NCI-H510A treated with DMSO at 0.1 percent for 48 hours (cell line): Measurements from ENCODE around the gene NFKBIZ.
"Not testable (repeated sequence)": the region's sequence is repeated elsewhere in the genome, so short reads cannot be mapped to it uniquely, and the experiment has no call there.

Experiments
- DNase-seq: peaks from one replicate; lab custom pipeline; 2025; lab: John Stamatoyannopoulos, UW

Gene NFKBIZ

GRCh38 chr3:101873619-101874018 is 24.3 kb downstream of the NFKBIZ start:
- DNase-seq = no peak

DNA sequence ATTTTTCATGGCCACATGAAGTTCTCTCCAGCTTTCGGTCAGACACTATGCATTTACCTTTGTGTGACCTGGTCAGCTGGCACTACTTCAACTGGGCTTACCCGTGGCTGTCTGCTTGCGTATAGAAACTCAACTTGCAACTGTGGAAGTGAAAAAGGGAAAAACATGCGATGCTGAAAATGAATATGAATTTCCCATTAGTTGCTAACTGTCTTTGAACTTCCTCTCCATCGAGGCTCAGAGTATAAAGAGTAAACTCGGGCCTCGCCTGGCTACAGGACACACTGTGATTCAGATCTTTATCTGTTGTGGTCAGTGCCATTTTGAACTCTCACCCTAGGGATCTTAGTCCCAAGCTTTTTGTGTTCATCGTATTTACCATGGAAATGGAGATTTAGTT is 26.8 kb downstream of the NFKBIZ start:
- no peak for DNase-seq

GRCh38 chr3:101878589-101878988 is 29.3 kb downstream of the NFKBIZ start:
- peak; percentile 12 for DNase-seq

GRCh38 chr3:101879102-101879501 is 29.8 kb downstream of the NFKBIZ start:
- peak; percentile 14 for DNase-seq

GRCh38 chr3:101879623-101880284 is 30.4 kb downstream of the NFKBIZ start:
- no peak for DNase-seq

- no peak for DNase-seq
Measured at GRCh38 chr3:101884776-101885175, 35.5 kb downstream of the NFKBIZ start.

DNA sequence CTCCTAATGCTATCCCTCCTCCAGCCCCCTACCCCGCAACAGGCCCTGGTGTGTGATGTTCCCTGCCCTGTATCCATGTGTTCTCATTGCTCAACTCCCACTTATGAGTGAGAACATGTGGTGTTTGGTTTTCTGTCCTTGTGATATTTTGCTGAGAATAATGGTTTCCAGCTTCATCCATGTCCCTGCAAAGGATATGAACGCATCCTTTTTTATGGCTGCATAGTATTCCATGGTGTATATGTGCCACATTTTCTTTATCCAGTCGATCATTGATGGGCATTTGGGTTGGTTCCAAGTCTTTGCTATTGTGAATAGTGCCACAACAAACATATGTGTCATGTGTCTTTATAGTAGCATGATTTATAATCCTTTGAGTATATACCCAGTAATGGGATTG is 36.3 kb downstream of the NFKBIZ start:
- DNase-seq = not testable (repeated sequence)

- no peak for DNase-seq
Measured at GRCh38 chr3:101886626-101887025, 37.3 kb downstream of the NFKBIZ start.

DNA sequence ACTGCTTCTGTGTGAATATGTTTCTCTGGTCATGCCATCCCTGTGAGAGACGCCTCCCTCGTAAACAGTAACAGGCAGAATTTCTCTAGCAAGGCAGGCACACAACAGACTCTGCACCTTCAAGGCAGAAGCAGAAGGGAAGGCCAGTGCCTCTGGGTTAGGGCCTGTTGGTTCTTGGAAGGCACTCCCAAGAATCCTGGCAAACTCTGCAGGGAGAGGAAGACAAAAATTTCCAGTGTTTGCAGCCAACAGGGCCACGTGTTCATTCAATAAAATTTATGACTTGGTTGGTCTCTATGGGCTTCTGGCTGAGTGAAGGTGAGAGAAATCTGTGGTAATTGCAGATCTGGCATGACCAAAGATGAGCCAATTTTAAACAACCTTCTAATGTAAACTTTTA is 39.3 kb downstream of the NFKBIZ start:
- DNase-seq = no peak

- DNase-seq = no peak
Measured at GRCh38 chr3:101890716-101891115, 41.4 kb downstream of the NFKBIZ start.

DNA sequence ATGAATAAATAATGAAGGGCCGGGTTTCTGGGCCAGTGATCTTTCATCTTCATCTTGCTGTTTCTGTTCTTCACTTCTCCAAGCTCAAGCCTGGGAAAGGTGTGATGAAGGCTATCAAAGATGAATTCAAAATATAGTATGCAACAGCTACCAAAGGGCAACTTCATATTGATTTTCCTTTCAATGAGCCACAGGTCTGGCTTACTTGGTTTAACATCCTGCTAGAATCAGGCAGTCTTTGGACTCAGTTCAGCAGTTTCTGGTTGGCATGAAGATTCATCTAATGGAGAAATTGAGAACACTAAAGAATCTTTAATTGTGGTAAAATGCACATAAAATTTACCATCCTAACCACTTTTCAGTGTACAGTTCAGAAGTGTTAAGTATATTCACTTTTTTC is 43.3 kb downstream of the NFKBIZ start:
- no peak for DNase-seq

DNA sequence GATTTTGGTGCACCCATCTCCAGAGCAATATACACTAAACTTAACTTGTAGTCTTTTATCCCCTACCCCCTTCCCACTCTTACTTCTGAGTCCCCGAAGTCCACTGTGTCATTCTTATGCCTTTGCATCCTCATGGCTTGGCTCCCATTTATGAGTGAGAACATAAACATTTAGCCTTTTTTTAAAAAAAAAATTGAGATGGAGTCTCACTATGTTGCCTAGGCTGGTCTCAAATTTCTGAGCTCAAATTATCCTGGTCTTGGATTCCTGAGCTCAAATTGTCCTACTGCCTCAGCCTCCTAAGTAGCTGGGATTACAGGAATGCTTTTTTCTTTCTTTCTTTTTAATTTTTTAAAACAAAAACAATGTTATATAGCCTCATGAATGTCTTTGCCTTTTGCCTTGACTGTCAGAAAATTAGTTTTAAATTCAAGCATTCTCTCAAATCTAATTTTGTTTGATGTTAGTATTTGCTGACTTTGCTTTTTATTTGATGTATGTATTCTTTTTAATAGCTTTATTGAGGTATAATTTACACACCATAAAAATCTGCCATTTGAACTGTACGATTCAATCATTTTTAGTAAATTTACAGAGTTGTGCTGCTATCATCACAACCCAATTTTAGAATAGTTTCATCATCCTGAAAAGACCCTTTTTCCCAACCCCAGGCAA is 46.9 kb downstream of the NFKBIZ start:
- no peak for DNase-seq

DNA sequence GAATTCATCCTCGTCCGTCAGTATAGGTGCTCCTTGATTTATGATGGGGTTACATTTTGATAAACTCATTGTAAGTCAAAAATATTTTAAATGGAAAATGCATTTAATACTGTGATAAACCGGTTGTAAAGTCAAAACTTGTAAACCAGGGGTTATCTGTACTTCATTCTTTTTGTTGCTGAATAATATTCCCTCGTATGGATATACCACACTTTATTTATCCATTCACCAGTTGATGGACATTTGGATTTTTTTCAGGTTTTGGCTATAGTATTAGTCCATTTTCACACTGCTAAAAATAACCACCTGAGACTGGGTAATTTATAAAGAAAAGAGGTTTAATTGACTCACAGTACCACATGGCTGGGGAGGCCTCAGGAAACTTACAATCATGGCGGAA is 47.7 kb downstream of the NFKBIZ start:
- DNase-seq = no peak

DNA sequence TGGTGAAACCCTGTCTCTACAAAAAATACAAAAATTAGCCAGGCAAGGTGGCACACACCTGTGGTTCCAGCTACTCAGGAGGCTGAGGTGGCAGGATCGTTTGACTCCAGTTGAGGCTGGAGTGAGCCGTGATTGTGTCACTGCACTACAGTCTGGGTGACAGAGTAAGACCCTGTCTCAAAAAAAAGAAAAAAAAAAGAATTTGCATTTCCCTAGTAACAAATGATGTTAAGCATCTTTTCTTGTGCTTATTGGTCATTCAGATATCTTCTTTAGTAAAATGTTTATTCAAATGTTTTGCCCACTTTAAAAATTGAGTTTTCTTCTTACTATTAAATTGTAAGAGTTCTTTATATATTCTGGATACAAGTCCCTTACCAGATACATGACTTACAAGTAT is 48.7 kb downstream of the NFKBIZ start:
- no peak for DNase-seq

DNA sequence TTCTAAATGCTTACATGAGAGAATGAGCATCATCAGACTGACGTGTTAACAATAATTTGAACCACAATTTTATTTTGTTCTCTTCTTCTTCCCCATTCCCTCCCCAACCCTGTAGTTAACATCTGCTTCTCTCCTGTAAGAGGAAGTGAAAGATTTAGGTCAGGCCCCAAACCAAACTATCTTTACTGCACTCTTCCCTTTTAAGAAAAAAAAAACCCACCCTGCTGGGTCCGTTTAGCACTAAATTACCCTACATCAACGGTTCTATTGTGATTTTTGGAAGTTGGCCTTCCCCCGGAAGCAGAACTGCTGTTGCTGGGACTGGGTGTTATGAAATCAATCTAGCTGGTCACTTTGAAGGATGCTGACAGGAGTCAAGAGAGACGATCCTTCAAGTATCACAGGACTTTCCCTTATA is 49.4 kb downstream of the NFKBIZ start:
- no peak for DNase-seq

DNA sequence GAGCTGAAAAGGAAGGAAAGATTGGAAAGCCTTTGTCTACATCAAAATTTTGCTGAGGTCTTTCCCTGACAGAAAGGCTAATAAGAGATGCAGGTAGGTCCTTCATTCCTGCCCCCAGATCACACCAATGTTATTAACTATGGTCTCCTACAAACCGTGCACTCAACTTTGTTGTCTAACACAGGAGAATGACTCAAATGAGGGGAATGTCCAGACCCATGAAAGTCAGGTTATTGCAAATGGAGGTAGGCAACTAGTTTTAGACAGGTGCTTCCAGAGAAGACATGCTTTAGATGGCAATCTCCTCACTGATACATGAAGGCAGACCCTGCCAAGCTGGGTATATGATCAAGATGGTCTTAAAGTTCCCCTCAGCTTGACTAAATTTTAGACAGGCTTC is 51.0 kb downstream of the NFKBIZ start:
- DNase-seq = no peak

DNA sequence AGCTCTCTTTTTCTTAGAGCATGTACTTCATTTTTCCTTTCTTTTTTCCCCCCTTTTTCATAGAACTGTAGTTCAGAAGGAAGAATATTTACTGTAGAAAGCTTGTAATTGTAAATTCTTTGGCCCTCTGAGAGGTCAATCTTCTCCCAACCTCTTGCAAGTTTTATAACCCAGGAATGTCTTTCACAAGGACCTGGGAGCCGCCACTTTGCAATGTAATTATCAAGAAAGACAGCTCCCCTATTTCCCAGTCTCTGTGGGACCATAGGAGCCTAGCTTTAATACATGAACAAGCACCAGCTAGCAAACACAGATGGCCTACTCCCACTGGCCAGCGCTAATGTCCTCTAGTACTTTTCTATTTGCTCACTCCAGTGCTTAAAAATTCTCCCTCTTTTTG is 51.4 kb downstream of the NFKBIZ start:
- DNase-seq = no peak

DNA sequence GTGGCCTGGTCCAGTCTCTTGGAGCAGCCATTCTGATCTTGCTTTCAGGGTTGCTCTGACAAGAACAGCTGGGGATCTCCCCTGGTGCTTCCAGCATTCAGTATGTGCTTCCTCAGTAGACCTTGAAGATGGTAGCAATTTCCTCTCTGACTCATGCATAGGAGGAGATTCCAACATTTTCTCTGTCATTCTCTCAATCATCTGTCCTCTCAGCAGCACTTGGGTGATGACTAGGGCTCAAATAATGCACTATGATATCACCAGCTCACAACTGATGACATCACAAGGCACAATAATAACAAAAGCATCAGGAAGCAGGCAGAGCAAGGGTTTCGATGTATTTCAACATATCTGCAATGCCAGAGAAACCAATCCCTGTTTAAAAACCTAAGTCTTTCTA is 52.7 kb downstream of the NFKBIZ start:
- DNase-seq = no peak

- DNase-seq = no peak
Measured at GRCh38 chr3:101903451-101903871, 54.1 kb downstream of the NFKBIZ start.

DNA sequence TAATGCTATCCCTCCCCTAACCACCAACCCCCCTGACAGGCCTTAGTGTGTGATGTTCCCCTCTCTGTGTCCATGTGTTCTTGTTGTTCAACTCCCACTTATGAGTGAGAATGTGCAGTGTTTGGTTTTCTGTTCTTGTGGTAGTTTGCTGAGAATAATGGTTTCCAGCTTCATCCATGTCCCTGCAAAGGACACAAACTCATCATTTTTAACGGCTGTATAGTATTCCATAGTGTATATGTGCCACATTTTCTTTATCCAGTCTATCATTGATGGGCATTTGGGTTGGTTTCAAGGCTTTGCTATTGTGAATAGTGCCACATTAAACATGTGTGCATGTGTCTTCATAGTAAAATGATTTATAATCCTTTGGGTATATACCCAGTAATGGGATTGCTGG is 56.3 kb downstream of the NFKBIZ start:
- not testable (repeated sequence) for DNase-seq
